Peyer's patch (tissue), 4 donors: ENCODE data around the gene HOXD9.

Source experiments
- POLR2A ChIP-seq, 2 donors: fragments of 450-650 bp; IDR thresholded peaks; one replicate each; pipeline ENCODE4 v1.5.1; 2017; ENCODE audit warnings: antibody characterized with exemption in 2 of 2, mild to moderate bottlenecking in 2 of 2, moderate library complexity in 2 of 2
- TF ChIP-seq, protein P1 (sequence below), 6 experiments: fragments of 450-650 bp in 4 of 6; fragments of 200-600 bp in 2 of 6; sonication (generic) in 1 of 6; IDR thresholded peaks; one replicate each; pipeline ENCODE4 v1.5.1; 2017 to 2019; ENCODE audit warnings: antibody characterized with exemption in 6 of 6, mild to moderate bottlenecking in 3 of 6, moderate library complexity in 1 of 6

DNA sequence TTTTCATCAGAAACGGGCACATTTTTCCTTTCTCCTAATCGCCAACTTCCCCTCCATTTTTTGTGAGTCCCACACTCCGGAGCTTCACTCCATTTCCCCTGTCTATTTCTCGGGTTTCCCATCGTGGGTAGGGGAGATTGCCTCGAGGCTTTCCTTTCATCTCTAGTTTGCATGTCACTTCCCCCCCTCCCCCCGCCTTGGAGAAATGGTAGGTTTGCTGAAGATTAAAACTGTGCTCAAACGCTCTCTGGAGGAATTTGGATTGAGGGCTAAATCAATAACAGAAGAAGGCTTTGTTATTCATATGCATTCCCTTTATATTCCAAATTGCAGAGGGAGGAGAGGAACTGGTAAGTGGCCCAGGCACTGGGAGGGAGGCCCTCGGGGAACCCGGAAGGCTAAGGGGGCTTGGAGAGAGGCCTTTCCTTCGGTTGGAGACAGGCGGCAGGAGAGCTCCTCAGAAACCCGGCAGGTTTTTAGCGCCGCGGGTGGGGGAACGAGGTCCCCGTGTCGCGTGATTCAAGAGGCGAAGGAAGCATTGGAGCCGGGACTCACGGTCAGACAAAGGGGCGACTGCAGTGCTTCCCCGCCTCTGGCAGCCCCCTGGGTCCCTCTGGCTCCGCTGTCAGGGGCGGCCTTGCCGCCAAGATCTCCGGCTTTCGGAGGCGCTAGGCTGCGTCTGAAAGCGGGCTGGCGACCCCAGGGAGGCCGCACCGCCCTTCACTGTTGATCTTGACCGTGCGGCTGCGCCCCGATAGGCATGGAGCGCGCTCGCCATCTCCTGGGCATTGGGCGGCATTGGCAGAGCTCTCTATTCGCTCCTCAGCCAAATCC, 25.3 kb upstream of the HOXD9 start:
- TF ChIP-seq, protein P1, sequence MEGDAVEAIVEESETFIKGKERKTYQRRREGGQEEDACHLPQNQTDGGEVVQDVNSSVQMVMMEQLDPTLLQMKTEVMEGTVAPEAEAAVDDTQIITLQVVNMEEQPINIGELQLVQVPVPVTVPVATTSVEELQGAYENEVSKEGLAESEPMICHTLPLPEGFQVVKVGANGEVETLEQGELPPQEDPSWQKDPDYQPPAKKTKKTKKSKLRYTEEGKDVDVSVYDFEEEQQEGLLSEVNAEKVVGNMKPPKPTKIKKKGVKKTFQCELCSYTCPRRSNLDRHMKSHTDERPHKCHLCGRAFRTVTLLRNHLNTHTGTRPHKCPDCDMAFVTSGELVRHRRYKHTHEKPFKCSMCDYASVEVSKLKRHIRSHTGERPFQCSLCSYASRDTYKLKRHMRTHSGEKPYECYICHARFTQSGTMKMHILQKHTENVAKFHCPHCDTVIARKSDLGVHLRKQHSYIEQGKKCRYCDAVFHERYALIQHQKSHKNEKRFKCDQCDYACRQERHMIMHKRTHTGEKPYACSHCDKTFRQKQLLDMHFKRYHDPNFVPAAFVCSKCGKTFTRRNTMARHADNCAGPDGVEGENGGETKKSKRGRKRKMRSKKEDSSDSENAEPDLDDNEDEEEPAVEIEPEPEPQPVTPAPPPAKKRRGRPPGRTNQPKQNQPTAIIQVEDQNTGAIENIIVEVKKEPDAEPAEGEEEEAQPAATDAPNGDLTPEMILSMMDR (IDR thresholded peaks at IDR 0.05) = peak; percentile 22 to 88 (median 75)
- TF ChIP-seq POLR2A (IDR thresholded peaks at IDR 0.05) = no peak
